ENCODE data around the gene IL34.

The IL34 gene

DNA sequence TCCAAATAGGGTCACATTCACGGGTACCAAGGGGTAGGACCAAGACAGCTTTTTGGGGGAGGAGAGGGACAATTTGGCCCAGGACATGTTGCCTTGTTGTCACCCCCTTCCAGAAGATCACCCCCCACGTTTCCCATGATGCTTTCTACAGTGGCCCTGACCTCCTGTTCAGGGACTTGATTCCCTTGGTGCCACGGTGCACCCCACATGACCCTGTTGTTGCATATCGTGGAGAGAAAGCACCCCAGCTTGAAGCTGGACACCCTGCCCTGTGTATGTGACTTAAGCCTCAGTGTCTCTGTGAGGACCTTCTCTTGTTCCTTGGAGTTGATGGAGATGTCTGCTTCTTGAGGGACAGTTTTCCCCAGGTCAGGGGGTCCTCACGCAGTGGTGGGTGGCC lies 12.6 kb downstream of the IL34 start:
- no peak for DNase-seq (ENCODE audit: low read depth)
- H3K4me3 ChIP-seq (ENCODE audit: control insufficient read depth, low read depth, low read length): no peak overlapping the region
- no peak for TF ChIP-seq CTCF (conservative IDR thresholded peaks at IDR 0.05; ENCODE audit: control insufficient read depth, insufficient read depth, low read depth, low read length)

DNA sequence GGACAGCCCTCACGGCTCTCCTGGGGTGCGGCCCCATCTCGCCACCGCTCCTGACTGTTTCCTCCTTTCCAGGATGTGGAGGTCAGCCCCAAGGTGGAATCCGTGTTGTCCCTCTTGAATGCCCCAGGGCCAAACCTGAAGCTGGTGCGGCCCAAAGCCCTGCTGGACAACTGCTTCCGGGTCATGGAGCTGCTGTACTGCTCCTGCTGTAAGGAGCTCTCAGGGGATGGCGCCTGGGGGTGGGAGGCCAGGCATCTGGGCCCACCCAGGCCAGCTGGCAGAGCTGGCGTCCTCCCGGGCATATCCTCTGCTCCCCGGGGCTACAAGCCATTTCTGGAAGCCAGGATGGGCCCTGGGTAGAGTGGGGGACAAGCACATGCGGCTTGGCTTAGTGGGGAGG lies 13.2 kb downstream of the IL34 start:
- no peak for DNase-seq (ENCODE audit: low read depth)
- H3K4me3 ChIP-seq (ENCODE audit: control insufficient read depth, low read depth, low read length): no peak overlapping the region
- TF ChIP-seq CTCF (conservative IDR thresholded peaks at IDR 0.05; ENCODE audit: control insufficient read depth, insufficient read depth, low read depth, low read length): no peak

- TF ChIP-seq CTCF (conservative IDR thresholded peaks at IDR 0.05; ENCODE audit: control insufficient read depth, insufficient read depth, low read depth, low read length): no peak
- no peak overlapping the region for H3K4me3 ChIP-seq (ENCODE audit: control insufficient read depth, low read depth, low read length)
- DNase-seq (ENCODE audit: low read depth): no peak
These were observed 13.8 kb downstream of the IL34 start for GRCh38 chr16:70659953-70660671.

GRCh38 chr16:70660672-70661350 lies 14.5 kb downstream of the IL34 start:
- TF ChIP-seq CTCF (conservative IDR thresholded peaks at IDR 0.05; ENCODE audit: control insufficient read depth, insufficient read depth, low read depth, low read length): no peak
- H3K4me3 ChIP-seq (ENCODE audit: control insufficient read depth, low read depth, low read length): no peak overlapping the region
- DNase-seq (ENCODE audit: low read depth): no peak

- no peak for TF ChIP-seq CTCF (conservative IDR thresholded peaks at IDR 0.05; ENCODE audit: control insufficient read depth, insufficient read depth, low read depth, low read length)
- H3K4me3 ChIP-seq (ENCODE audit: control insufficient read depth, low read depth, low read length): no peak overlapping the region
- DNase-seq (ENCODE audit: low read depth): no peak
These were observed 15.2 kb downstream of the IL34 start for GRCh38 chr16:70661534-70661917.

DNA sequence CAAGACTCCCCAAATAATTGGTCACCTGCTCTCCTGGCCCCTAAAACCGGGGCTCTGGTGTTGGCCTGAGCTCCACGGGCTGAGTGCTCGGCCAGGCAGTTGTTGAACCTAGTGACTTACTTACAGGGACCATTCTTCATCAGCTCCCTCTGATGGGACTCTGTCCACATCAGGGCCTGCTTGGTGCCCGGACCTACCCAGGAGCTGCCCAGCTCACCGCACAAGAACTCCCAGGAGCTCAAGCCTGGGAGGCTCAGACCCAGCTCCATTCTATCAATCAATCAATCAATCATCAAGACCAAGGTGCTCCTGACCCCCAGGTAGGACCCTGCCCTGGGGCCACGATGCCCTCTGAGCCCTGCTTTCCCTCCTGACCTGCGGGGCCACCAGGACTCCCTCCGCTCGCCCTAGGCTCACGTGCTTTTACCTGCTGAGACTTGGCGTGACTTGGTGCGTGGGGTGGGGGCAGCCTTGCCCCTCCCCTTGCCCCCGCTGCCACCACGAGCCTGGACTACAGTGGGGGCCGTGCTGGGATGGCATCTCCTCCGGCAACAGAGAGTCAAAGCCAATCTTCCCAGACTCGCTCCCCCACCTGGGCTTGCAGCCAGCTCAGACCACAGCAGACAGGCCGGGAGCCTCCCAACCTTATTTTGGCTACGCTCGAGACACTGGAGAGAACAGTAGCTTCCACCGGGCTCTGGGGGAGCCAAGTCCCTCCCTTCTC lies 15.7 kb downstream of the IL34 start:
- H3K4me3 ChIP-seq (ENCODE audit: control insufficient read depth, low read depth, low read length): no peak overlapping the region
- TF ChIP-seq CTCF (conservative IDR thresholded peaks at IDR 0.05; ENCODE audit: control insufficient read depth, insufficient read depth, low read depth, low read length): no peak
- peak; percentile 31 for DNase-seq (ENCODE audit: low read depth)
